PFSK-1 (cell line): Measurements from ENCODE around the gene COA3.
A peak's percentile ranks its signal among the peaks of the same experiment; 100 is the strongest.

Source experiments
- FOXP2 ChIP-seq: optimal IDR thresholded peaks from 2 replicates; pipeline ENCODE3; 2011; ENCODE audit warnings: borderline replicate concordance, control low read depth, inconsistent platforms; ENCODE audit not compliant: insufficient read depth; ENCODE audit errors: extremely low read length, extremely low read depth
- POLR2AphosphoS5 ChIP-seq: IDR thresholded peaks from 2 replicates; pipeline ENCODE4 v1.6.1; 2012; ENCODE audit warnings: low read depth, mild to moderate bottlenecking, control low read depth, low read length, moderate library complexity
- SIN3A ChIP-seq: IDR thresholded peaks from 2 replicates; pipeline ENCODE4 v1.6.1; 2012; ENCODE audit warnings: mild to moderate bottlenecking, low read length, moderate library complexity, borderline replicate concordance; ENCODE audit not compliant: insufficient read depth
- TAF1 ChIP-seq: IDR thresholded peaks from 2 replicates; pipeline ENCODE4 v1.6.1; 2012; ENCODE audit warnings: low read length, control low read depth, borderline replicate concordance; ENCODE audit not compliant: insufficient read depth
- TF ChIP-seq, protein P1 (sequence below), 2 experiments: IDR thresholded peaks; 2 replicates each; pipeline versions ENCODE4 v1.6.1 to v1.8.0; 2011 to 2012; ENCODE audit warnings: low read depth in 2 of 2, low read length in 2 of 2, control low read depth in 1 of 2, inconsistent platforms in 1 of 2, mild to moderate bottlenecking in 1 of 2, moderate library complexity in 1 of 2; ENCODE audit not compliant: insufficient read depth in 1 of 2

The COA3 gene

DNA sequence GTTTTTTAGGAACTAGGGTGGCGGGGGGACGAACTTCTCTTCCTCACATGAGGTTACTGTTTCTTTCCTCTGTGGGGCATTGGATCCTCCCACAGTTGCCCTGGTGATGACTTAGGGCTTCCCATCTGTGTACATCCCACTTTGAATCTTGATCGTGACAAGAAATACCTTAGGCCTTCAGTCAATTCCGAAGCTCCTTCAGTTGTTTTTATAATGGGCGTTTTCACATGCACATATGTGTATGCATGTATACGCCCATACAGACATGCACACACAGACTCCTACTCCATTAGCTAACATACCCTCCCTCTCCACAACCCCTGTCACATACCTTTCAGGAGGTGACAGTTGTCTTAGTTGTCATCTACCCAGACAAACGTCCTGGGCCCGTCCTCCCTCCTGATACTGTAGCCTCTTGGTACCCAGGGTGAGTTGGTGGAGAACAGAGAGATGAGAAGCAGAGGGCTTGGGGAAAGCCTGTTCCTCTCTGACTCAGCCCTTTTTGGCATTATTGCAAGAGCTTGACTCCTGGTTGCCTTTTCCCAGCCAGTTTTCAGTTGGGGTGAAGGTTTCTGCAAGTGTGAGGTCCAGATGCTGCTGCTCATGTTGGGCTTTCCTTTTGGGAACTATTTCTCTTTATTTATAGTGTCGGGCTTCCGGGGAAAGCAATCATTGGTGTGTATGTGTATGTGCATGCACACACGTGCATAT, 43.6 kb upstream of the COA3 start:
- TF ChIP-seq TAF1: no peak

DNA sequence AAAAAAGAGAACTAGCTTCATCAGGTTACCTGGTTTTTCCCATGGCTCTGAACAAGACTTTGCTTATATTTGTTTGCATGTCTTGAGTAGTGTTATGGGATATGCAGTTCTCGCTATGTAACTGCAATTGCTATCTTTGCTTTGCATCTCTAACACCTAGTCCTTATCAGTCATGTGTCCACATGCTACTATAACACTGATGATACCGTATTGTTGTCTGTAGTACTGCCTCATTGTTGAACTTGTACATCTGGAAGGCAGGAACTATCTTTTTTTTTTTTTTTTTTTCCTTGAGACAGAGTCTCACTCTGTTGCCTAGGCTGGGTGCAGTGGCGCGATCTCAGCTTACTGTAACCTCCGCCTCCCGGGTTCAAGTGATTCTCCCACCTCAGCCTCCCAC, 37.2 kb upstream of the COA3 start:
- TF ChIP-seq POLR2AphosphoS5 (no peak), TAF1 (no peak), SIN3A (no peak), FOXP2 (no peak)
- TF ChIP-seq, protein P1, sequence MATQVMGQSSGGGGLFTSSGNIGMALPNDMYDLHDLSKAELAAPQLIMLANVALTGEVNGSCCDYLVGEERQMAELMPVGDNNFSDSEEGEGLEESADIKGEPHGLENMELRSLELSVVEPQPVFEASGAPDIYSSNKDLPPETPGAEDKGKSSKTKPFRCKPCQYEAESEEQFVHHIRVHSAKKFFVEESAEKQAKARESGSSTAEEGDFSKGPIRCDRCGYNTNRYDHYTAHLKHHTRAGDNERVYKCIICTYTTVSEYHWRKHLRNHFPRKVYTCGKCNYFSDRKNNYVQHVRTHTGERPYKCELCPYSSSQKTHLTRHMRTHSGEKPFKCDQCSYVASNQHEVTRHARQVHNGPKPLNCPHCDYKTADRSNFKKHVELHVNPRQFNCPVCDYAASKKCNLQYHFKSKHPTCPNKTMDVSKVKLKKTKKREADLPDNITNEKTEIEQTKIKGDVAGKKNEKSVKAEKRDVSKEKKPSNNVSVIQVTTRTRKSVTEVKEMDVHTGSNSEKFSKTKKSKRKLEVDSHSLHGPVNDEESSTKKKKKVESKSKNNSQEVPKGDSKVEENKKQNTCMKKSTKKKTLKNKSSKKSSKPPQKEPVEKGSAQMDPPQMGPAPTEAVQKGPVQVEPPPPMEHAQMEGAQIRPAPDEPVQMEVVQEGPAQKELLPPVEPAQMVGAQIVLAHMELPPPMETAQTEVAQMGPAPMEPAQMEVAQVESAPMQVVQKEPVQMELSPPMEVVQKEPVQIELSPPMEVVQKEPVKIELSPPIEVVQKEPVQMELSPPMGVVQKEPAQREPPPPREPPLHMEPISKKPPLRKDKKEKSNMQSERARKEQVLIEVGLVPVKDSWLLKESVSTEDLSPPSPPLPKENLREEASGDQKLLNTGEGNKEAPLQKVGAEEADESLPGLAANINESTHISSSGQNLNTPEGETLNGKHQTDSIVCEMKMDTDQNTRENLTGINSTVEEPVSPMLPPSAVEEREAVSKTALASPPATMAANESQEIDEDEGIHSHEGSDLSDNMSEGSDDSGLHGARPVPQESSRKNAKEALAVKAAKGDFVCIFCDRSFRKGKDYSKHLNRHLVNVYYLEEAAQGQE (IDR thresholded peaks at IDR 0.05; ENCODE audit: insufficient read depth in 1 of 2, low read depth in 2 of 2, low read length in 2 of 2): no peak

DNA sequence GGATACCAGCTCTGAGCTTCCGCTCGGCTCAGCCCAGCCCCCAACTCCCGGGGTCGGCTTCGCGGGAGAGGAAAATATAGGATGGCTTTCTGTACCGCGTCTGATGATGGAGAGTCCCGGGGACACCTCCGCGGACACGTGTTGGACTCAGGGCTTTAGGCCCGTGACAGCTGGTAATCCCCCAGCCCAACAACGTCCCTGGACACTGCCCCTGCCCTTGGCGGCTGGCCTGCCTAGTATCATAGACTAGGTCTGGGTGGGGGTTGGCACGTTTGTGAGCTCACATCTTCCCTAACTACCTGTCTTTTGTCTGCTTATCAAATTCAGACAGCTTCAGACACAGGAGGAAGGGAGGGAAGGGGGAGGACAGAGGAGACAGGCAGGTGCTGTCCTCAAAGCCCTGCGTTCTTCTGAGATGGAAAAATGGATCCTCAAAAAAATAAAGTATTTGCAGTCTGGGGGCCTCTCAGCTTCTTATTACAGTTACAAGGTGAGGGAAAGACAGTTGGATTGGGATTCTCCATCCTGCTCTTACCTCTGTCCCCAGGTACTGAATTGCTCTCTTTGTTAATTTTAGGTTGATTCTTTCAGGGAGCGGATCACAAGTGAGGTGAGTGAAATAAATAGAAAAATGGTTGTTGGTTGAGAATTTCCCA, 35.4 kb upstream of the COA3 start:
- TF ChIP-seq POLR2AphosphoS5: no peak
- no peak for TF ChIP-seq FOXP2
- no peak for TF ChIP-seq TAF1
- TF ChIP-seq, protein P1 (IDR thresholded peaks at IDR 0.05; ENCODE audit: insufficient read depth in 1 of 2, low read depth in 2 of 2, low read length in 2 of 2): no peak
- no peak for TF ChIP-seq SIN3A

DNA sequence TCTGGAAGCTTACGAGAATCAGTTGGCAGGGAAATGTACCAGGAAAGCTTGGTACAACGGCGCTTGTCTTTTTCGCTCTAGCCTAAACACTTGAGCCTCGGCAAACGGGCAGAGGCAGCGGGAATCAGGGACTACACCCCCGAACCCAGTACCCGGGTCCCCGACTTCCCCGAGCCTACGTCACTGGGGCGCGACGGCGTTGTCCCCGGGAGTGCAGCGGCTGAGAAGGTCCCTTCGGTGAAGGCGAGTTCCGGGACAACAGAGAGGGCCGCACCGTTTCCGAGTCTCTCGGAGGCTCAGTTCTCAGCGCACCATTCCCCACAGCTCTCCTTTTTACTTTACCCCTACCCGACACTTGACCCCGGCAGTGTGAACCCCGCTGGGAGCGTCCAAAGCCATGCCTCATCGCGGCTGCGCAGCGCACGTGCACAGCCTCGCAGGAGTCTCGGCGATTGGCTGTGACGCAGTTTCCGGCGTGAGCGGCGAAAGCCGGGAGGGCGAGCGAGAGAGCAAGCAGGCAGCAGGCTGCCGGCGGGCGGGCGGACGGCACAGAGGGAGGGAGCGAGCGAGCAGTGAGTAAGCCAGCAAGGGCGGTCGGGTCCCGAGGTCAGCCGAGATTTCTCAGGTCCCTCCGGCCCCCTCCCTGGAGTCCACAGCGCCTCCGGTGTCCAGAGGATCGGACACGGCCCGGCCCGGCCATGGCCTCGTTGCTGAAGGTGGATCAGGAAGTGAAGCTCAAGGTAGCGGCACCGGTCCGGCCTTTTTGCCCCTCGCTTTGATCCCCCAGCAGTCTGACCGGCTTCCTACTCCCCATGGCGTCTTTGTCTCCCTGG, 34.6 kb upstream of the COA3 start, which contains the start of gene PSME3:
Gene PSME3, plus strand, starts transcription at position 464 of the 833 bp plus-strand sequence. Its CDS starts 235 bp downstream, at position 699.
- TF ChIP-seq POLR2AphosphoS5 (peak; percentile 99), FOXP2 (peak; percentile 82), SIN3A (peak; percentile 83; the same call in 1 of the 2 replicates), TAF1 (peak; percentile 97)
- TF ChIP-seq, protein P1 (IDR thresholded peaks at IDR 0.05; ENCODE audit: insufficient read depth in 1 of 2, low read depth in 2 of 2, low read length in 2 of 2): peak; percentile 47 to 65; a peak in 3 of 4 replicates

DNA sequence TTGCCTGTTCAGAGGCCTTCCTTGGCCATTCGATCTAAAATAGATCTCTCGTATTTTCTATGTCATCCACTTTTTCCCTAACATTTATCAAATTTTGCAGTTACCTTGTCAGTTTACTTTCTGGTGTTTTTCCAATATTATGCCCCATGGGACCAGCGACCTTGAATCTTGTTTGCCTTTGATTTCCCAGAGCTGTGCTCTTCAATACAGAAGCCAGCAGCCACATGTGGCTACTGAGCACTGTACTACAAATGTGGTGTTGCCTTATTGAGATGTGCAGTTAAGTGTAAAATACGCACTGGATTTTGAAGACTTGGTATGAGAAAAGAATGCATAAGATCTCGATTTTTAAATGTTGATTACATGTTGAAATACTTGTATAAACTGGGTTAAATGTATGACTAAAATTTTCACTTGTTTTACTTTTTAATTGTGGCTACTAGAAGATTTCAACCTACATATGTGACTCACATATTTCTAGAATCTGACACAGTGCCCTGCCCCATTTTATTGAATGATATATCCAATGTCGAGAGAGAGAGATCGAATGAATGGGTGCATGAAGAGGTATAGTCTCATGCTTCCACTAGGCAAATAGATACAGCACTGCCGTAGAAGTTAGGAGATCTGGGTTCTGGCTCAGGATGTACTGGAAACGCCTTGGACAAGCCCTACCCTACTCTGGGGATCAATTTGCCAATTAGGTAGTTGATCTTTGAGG, 33.9 kb upstream of the COA3 start:
- TF ChIP-seq FOXP2 (no peak), TAF1 (no peak)
- TF ChIP-seq, protein P1 (IDR thresholded peaks at IDR 0.05; ENCODE audit: insufficient read depth in 1 of 2, low read depth in 2 of 2, low read length in 2 of 2): no peak
